H7 (cell line): ENCODE results near the gene RBM19. TPM values are rescaled to one million over a fixed set of nuclear protein-coding genes. Genes with fewer than 3 reads are reported as not detected.

Experiments
- DNase-seq: peaks from one replicate; pipeline ENCODE4 v3.0.0; 2012
- H3K27me3 ChIP-seq: 2 replicates; pipeline ENCODE4 v1.6.0; 2011; ENCODE audit warnings: mild to moderate bottlenecking, low read length; ENCODE audit not compliant: control insufficient read depth, insufficient read depth
- H3K36me3 ChIP-seq: replicated peaks from 2 replicates; pipeline ENCODE4 v1.5.1; 2011; ENCODE audit warnings: low read length; ENCODE audit not compliant: control insufficient read depth, insufficient read depth
- H3K4me3 ChIP-seq: 2 replicates; pipeline ENCODE4 v1.5.1; 2011; ENCODE audit warnings: low read depth, mild to moderate bottlenecking, control low read depth, low read length, moderate library complexity; ENCODE audit not compliant: insufficient read depth
- total RNA-seq: library from RNA; depleted of rRNA; stranded (reverse); fragments of >200 nt; shearing (Covaris generic); gene quantifications from 2 replicates; pipeline ENCODE4 v1.2.3, GENCODE V29; 2014

RBM19 gene
- total RNA-seq, 1 experiment from 2014 or later, result 36.1 TPM

DNA sequence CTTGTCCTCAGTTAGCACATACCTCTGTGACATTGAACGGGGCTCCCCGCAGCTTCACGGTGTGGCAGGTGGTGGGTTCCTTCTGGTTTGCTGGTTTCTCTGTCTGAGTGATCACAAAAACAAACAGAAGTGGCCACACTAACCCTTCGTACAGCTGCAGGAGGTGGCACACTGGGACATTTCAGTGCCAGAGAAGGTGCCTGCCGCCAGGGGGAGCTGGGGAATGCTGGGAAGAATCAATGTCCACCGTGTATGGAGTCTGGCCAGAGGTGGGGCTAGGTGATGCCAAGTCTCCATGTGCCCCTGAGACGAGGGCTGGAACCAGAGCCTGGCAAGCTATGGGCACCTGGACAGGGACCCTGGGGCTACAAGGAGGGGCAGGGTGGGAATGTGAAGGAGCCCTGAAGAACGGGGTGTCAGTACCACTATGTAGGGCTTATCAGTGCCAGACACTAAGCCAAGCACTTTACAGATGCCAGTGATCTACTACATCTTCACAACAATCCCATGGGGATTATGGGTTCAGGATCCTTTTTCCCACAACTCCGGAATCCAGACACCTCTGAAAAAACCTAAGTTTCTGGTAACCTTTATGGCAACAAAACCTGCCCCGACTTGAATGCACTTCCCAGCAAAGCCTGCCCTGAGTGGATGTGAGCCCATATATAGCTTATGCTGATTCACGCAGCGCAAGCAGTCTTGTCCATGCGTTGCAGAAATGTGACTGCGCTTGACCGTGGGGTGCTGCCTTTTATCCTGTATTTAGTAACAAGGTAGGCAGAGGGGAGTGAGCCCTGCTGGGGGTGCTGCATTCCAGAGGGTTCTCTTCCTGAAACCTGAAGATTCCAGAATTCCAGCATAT, 10.8 kb downstream of the RBM19 start:
- DNase-seq, result peak; percentile 72
- Histone ChIP-seq H3K36me3 (peaks cover 27% of the 10 kb centered on the region), H3K4me3 (no peak overlapping the region), H3K27me3 (no peaks in the 10 kb centered on the region)

GRCh38 chr12:113954547-113954946, 11.6 kb downstream of the RBM19 start:
- H3K4me3 ChIP-seq, result no peak overlapping the region
- DNase-seq, result no peak
- peaks cover 30% of the 10 kb centered on the region for H3K36me3 ChIP-seq
- no peaks in the 10 kb centered on the region for H3K27me3 ChIP-seq

GRCh38 chr12:113950873-113951272, 15.3 kb downstream of the RBM19 start:
- peaks cover 33% of the 10 kb centered on the region for H3K36me3 ChIP-seq
- no peak for DNase-seq
- H3K4me3 ChIP-seq, result no peak overlapping the region
- H3K27me3 ChIP-seq, result no peaks in the 10 kb centered on the region

DNA sequence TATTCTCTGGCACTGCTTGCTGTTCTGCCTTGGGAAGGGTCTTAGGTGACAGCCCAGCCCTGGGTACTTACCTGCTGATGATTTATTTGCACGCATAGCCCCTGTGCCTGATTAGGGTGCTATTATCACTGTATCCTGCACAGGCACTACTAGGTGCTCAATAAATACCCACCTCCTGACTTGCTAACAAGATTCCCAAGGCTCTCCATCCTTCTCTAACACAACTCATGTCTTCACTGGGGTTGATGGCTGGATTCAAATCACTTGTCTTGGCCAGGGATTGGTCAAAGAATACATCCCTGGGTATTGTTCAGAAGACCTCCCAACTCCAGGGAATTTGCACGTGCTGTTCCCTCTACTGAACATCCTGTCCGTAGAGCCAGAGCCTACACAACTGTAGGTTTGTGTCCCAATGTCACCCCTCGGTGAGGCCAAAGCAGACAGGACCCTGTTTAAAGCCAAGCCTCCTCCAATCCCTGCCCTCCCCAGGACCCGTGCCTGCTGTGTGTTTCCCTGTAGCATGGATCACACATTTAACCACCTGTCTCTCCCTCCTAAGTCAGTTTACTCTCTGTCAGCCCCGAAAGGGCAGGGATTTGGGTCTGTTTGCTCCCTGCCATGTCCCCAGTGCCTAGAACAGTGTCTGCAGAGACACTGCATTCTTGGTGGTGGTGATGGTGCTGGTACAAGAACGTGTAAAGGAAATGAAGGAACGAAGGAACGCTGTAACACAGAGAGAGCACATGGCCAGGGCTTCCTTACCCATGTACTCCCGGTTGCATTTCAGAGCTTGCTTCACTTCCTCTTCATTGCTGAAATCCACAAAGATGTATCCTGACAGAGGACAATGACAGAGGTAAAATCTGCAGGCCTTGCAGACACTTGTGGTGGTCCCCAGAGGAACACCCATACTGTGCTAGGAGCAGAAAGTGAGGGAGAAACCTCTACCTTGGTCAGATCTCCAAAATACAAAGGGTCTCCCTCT, 16.5 kb downstream of the RBM19 start:
- DNase-seq, result no peak
- Histone ChIP-seq H3K27me3 (no peaks in the 10 kb centered on the region), H3K36me3 (peaks cover 36% of the 10 kb centered on the region), H3K4me3 (no peak overlapping the region)

GRCh38 chr12:113948151-113948914, 17.8 kb downstream of the RBM19 start:
- DNase-seq, result no peak
- H3K36me3 ChIP-seq, result peaks cover 36% of the 10 kb centered on the region
- H3K27me3 ChIP-seq, result no peaks in the 10 kb centered on the region
- H3K4me3 ChIP-seq, result no peak overlapping the region

- Histone ChIP-seq H3K27me3 (no peaks in the 10 kb centered on the region), H3K4me3 (no peak overlapping the region), H3K36me3 (peaks cover 35% of the 10 kb centered on the region)
- DNase-seq, result no peak
Measured at GRCh38 chr12:113946175-113946574, 19.9 kb downstream of the RBM19 start.

DNA sequence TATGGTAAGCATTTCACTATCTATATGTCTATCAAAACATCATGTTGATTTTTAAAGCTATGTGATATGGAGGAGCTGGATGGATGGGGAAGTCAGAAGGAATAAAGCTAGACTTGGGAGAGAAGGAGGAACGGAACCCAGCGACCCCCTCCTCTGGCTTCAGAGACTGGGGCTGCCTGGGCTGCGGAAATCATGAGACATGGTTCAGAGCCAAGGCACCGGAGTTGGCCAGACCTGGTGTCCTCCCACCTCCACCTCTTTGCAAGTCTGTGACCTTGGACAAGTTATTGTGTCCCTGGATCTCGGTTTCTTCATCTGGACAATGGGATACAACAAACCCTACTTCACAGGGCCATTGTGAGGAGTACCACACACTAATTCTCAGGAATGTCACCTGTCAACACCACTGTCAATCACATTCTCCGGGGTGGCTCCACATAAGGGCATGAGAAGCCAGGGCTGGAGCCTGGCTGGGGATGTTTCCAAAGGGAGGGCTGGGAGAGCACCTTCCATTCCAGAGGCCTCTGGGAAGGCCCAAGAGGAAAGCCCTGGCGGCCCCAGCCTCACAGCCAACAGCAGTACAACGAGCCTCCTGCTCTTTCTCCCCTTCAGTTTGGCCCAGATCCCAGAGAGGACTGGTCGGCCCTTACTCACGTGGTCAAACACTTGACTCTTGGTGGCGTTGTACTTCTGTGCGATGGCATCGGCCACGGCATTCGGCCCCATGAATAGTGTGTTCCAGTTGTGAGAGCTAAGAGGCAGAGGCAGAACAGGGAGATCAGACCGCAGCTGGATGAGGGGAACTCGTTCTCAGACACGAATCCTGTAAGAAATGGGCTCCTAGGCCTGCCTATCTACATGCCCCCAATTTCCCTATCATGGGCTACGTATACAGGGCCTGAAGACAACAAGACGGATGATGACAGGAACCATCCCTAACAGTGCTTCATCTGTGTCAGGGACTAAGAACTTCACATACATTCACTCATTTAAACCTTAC, 20.7 kb downstream of the RBM19 start:
- Histone ChIP-seq H3K4me3 (no peak overlapping the region), H3K36me3 (peaks cover 37% of the 10 kb centered on the region), H3K27me3 (no peaks in the 10 kb centered on the region)
- no peak for DNase-seq

- peaks cover 28% of the 10 kb centered on the region for H3K36me3 ChIP-seq
- no peaks in the 10 kb centered on the region for H3K27me3 ChIP-seq
- H3K4me3 ChIP-seq, result no peak overlapping the region
- DNase-seq, result no peak
Measured at GRCh38 chr12:113942209-113942608, 23.9 kb downstream of the RBM19 start.

DNA sequence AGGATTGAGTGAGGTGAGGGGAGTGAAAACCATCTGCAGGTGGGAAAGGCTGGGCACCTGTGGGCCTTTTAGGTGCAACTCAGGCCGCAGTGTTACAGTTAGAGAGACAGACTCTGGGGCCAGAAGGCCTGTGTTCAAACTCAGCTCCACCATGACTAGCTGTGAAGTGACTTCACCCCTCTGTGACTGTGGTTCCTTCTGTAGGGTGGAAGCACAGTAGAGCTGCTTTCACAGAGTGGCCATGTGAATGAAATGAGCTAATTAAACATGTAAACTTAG, 25.0 kb downstream of the RBM19 start:
- no peak overlapping the region for H3K4me3 ChIP-seq
- H3K27me3 ChIP-seq, result no peaks in the 10 kb centered on the region
- DNase-seq, result no peak
- peaks cover 29% of the 10 kb centered on the region for H3K36me3 ChIP-seq

DNA sequence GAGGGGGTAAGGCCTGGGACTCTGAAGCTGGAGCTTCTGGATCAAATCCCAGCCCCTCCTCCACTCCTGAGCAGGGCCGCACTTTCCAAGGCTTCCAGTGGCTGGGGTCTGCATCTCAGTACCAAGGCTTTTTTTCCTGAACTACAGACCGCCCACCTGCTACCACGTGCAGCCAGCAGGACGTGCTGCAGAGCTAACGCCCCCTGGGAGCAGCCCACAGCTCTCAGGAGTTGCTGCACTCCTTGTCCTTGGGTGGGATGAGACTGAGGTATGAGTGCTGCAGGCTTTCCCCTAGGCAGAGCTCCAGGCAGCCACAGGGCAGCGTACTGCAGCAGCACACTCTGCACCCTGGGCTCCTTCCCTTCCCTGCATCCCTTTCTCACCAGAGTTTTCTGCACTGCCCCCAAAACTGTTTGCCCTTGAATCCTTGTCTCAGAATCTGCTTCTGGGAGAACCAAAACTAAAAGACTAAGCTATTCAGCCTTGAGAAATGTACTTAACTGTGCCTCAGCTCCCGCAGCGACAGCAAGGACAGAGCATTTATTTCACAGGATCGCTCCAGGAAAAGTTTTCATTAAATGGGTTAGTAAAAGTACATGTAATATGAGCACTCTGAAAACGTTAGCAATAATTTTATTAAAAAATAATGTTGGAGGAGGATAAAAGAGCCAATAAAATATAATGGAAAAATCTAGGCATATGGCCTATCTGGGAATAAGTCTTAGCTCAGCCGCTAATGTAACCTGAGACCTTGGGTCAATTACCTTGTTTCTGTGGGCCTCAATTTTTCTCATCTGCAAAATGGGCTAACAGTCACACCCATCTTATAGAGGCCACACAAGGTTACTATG, 25.5 kb downstream of the RBM19 start:
- peak; percentile 73 for DNase-seq
- H3K27me3 ChIP-seq, result no peaks in the 10 kb centered on the region
- H3K36me3 ChIP-seq, result peaks cover 27% of the 10 kb centered on the region
- no peak overlapping the region for H3K4me3 ChIP-seq

DNA sequence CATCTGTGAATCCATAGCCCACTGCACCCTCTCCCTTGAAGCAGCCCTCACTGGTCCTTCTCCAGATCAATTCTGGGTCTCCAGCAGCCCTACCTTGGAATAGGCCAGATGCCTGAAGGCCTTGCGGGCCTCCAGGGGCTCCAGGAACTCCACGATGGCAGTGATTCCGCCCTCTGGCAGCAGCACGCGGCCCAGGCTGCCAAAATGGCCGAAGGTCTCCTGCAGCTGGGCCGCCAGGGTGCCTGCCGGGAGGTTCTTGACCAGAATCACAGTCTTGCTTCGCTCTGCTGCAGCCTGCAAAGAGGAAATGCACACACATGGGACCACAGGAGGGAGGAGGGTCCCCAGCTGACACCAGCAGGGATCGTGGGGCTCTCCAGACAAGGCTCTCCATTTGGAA, 26.3 kb downstream of the RBM19 start:
- peaks cover 22% of the 10 kb centered on the region for H3K36me3 ChIP-seq
- H3K4me3 ChIP-seq, result no peak overlapping the region
- no peak for DNase-seq
- H3K27me3 ChIP-seq, result no peaks in the 10 kb centered on the region

- H3K27me3 ChIP-seq, result no peaks in the 10 kb centered on the region
- DNase-seq, result no peak
- no peak overlapping the region for H3K4me3 ChIP-seq
- H3K36me3 ChIP-seq, result peaks cover 24% of the 10 kb centered on the region
Measured at GRCh38 chr12:113938471-113938870, 27.7 kb downstream of the RBM19 start.

GRCh38 chr12:113936460-113936859, 29.7 kb downstream of the RBM19 start:
- peaks cover 19% of the 10 kb centered on the region for H3K36me3 ChIP-seq
- no peaks in the 10 kb centered on the region for H3K27me3 ChIP-seq
- DNase-seq, result no peak
- H3K4me3 ChIP-seq, result no peak overlapping the region
